Endothelial cell of umbilical vein (primary cell): ENCODE data around the gene NODAL. TPM values are rescaled to one million over a fixed set of nuclear protein-coding genes. Genes with fewer than 3 reads are reported as not detected.

ENCODE experiments used
- BruUV-seq: library from RNA; stranded (reverse); fragments of 400-500 nt; replicated peaks from 2 replicates; lab custom pipeline; 2021; lab: Mats Ljungman, UMichigan
- CTCF ChIA-PET: fragments of 300-600, 350-600 bp; sonication (Branson Sonifier 250); formaldehyde crosslinking; loops from one replicate; lab custom pipeline; 2021; ENCODE audit warnings: antibody characterized with exemption, inconsistent platforms; lab: Charles Lee
- POLR2A ChIA-PET: fragments of 300-600, 350-600 bp; sonication (Branson Sonifier 250); formaldehyde crosslinking; loops from one replicate; lab custom pipeline; 2021; ENCODE audit warnings: antibody characterized with exemption, inconsistent platforms; lab: Charles Lee
- DNase-seq: peaks from one replicate; pipeline ENCODE4 v3.0.0-alpha.2; 2011; ENCODE audit warnings: low read depth, low spot score
- FAIRE-seq: peaks from 2 replicates; lab custom pipeline; 2011; peaks lifted over from hg19 to GRCh38; lab: Jason Lieb, UNC
- H2AFZ ChIP-seq: 2 replicates; pipeline ENCODE4 v1.6.0; 2012; ENCODE audit warnings: low read depth, low read length, control low read depth, inconsistent platforms
- H3K27ac ChIP-seq: 2 replicates; pipeline ENCODE4 v1.5.1; 2011; ENCODE audit warnings: low read depth, mild to moderate bottlenecking, control low read depth, low read length, moderate library complexity; ENCODE audit not compliant: insufficient read depth
- H3K27me3 ChIP-seq, 2 experiments: 2 replicates each; pipeline versions ENCODE4 v1.6.0 to v1.6.1; 2011; ENCODE audit warnings: low read length in 2 of 2, mixed read lengths in 1 of 2; ENCODE audit not compliant: control insufficient read depth in 2 of 2, insufficient read depth in 2 of 2
- H3K36me3 ChIP-seq, 2 experiments: 2 replicates in 1 of 2; 3 replicates in 1 of 2; pipeline ENCODE4 v1.5.1; 2011; ENCODE audit warnings: low read length in 2 of 2, mild to moderate bottlenecking in 1 of 2, moderate library complexity in 1 of 2; ENCODE audit not compliant: control insufficient read depth in 2 of 2, insufficient read depth in 2 of 2; ENCODE audit errors: extremely low read depth in 1 of 2
- H3K4me1 ChIP-seq: 3 replicates; pipeline ENCODE4 v1.5.1; 2011; ENCODE audit warnings: mild to moderate bottlenecking, low read length; ENCODE audit not compliant: control insufficient read depth, insufficient read depth; ENCODE audit errors: extremely low read depth
- H3K4me2 ChIP-seq: 2 replicates; pipeline ENCODE4 v1.6.1; 2011; ENCODE audit warnings: low read length, control low read depth, mixed read lengths; ENCODE audit not compliant: insufficient read depth
- H3K4me3 ChIP-seq, 3 experiments: fragments of 200-600 bp in 1 of 3; sonication (generic), shearing (Covaris generic) in 1 of 3; replicated peaks in 1 of 3; 2 replicates each; pipeline ENCODE4 v1.5.1; 2011 to 2016; ENCODE audit warnings: control low read depth in 3 of 3, low read length in 3 of 3, mild to moderate bottlenecking in 2 of 3, inconsistent platforms in 1 of 3, low read depth in 1 of 3, moderate library complexity in 1 of 3; ENCODE audit not compliant: insufficient read depth in 1 of 3
- H3K79me2 ChIP-seq: 2 replicates; pipeline ENCODE4 v1.6.0; 2012; ENCODE audit warnings: low read length, inconsistent platforms; ENCODE audit not compliant: control insufficient read depth, insufficient read depth
- H3K9ac ChIP-seq: replicated peaks from 2 replicates; pipeline ENCODE3; 2011; ENCODE audit warnings: low read length, control low read depth; ENCODE audit not compliant: insufficient read depth; ENCODE audit errors: extremely low read depth
- H3K9me1 ChIP-seq: replicated peaks from 3 replicates; pipeline ENCODE4 v1.6.0; 2011; ENCODE audit warnings: mild to moderate bottlenecking, low read length; ENCODE audit not compliant: control insufficient read depth, insufficient read depth; ENCODE audit errors: extremely low read depth
- H3K9me3 ChIP-seq: replicated peaks from 2 replicates; pipeline ENCODE4 v1.5.1; 2012; ENCODE audit warnings: low read length, inconsistent platforms; ENCODE audit not compliant: control insufficient read depth, insufficient read depth
- H4K20me1 ChIP-seq: replicated peaks from 2 replicates; pipeline ENCODE3; 2011; ENCODE audit warnings: mild to moderate bottlenecking, low read length; ENCODE audit not compliant: control insufficient read depth, insufficient read depth; ENCODE audit errors: extremely low read depth
- CTCF ChIP-seq, 2 donors: IDR thresholded peaks; 1 replicate in 1 of 2; 2 replicates in 1 of 2; pipeline ENCODE4 v1.5.1; 2011; ENCODE audit warnings: low read length in 2 of 2, mild to moderate bottlenecking in 2 of 2, moderate library complexity in 2 of 2, control low read depth in 1 of 2, inconsistent platforms in 1 of 2, low read depth in 1 of 2; ENCODE audit not compliant: insufficient read depth in 1 of 2; ENCODE audit errors: extremely low read depth in 1 of 2
- POLR2A ChIP-seq: IDR thresholded peaks from 2 replicates; pipeline ENCODE4 v1.6.1; 2012; ENCODE audit warnings: low read depth, mild to moderate bottlenecking, control low read depth, low read length
- dilution Hi-C: fragments of 300-500 bp; cut with MboI; formaldehyde crosslinking; loops from one replicate; pipeline ENCODE4 v1.15.0; 2019; ENCODE audit warnings: low sequenced_read_pairs; ENCODE audit not compliant: extremely low pct_ligation_motif_present
- intact Hi-C: fragments of 100-400 bp; cut with micrococcal nuclease; formaldehyde crosslinking; loops from one replicate; pipeline ENCODE4 v1.10.0; 2022
- polyA plus RNA-seq, 4 experiments: library from polyadenylated mRNA; depleted of rRNA in 3 of 4; stranded (reverse) in 3 of 4; unstranded in 1 of 4; fragments of >200 nt; gene quantifications; 2 replicates each; pipeline versions ENCODE4 v1.2.1 to v1.2.3, GENCODE V29; 2011 to 2012; ENCODE audit warnings: missing spikeins in 1 of 4
- total RNA-seq: library from RNA; stranded (reverse); gene quantifications from 2 replicates; pipeline ENCODE4 v1.2.3, GENCODE V29; 2021
- TF ChIP-seq, protein P1 (sequence below): IDR thresholded peaks from 2 replicates; pipeline ENCODE4 v1.6.1; 2011; ENCODE audit not compliant: insufficient read depth, insufficient read length

The NODAL gene
- total and polyA plus RNA-seq, 2 donors (not counting 3 experiments of a cell fraction or from before 2014, with no cell fraction given), result not detected

DNA sequence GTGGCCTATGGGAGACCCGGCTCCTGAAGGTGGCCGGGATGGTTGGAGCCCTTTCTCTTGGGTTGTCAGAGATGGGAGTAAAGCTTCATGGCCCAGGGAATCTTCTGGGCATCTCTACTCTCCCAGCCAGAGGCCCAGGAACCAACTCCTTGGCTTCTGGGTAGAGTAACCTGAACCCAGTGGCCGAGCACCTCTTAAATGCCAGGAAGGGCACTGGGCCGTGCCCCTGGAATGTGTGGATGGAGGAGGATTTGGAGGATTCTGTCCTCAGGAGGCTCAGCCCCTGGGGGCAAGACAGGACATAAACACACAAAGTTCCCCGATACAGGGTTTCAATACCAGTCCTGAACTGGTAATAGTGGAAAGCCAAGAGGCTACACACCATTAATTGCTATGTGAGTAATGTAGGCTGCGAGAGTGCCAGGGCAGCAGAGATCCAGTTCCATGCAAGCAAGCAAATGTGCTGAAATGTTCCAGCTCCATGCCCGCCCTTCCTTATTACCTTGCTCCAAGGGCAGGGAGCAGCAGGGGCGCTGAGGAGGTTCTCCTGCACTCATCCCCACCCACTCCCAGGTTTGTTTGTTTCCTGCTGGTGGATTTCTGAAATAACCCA, 38.3 kb upstream of the NODAL start:
- peak; percentile 76 for FAIRE-seq
- H3K27ac ChIP-seq, result no peak overlapping the region
- no peak for DNase-seq

More for the DNA sequence above, 38.3 kb upstream of the NODAL start:
- Histone ChIP-seq H3K4me2 (peak overlapping the region; percentile 74), H3K4me1 (peaks cover 44% of the 10 kb centered on the region), H3K79me2 (peaks cover 3% of the 10 kb centered on the region), H3K36me3 (no peaks in the 10 kb centered on the region), H3K27me3 (peaks cover 0 to 2% of the 10 kb centered on the region in 2 experiments), H3K9me3 (no peaks in the 10 kb centered on the region), H3K9me1 (no peaks in the 10 kb centered on the region), H2AFZ (no peak overlapping the region), H4K20me1 (no peaks in the 10 kb centered on the region), H3K4me3 (peak overlapping the region in 2 of 3 experiments; percentile 35 to 71), H3K9ac (no peak overlapping the region)
- TF ChIP-seq POLR2A (no peak), CTCF (IDR thresholded peaks at IDR 0.05; ENCODE audit: extremely low read depth in 1 of 2, insufficient read depth in 1 of 2, low read depth in 1 of 2, low read length in 2 of 2) (no peak)
- TF ChIP-seq, protein P1, sequence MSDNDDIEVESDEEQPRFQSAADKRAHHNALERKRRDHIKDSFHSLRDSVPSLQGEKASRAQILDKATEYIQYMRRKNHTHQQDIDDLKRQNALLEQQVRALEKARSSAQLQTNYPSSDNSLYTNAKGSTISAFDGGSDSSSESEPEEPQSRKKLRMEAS, result no peak
- POLR2A ChIA-PET, result no interaction called here
- BruUV-seq, result TSS peak; percentile 75
- dilution Hi-C loops (no loop called here), intact Hi-C loops (loop anchor here (2.0 kb wide), 2 partner anchors 21 to 75 kb away; partner anchors contain the start of gene EIF4EBP2)
- CTCF ChIA-PET, result interaction anchor here (1.0 kb wide), 1 partner anchor 19 kb away, joined by 6 read pairs; no protein-coding TSS in a partner anchor
